Measurements from ENCODE around the gene PTPN7.
A peak's percentile ranks its signal among the peaks of the same experiment; 100 is the strongest.

DNA sequence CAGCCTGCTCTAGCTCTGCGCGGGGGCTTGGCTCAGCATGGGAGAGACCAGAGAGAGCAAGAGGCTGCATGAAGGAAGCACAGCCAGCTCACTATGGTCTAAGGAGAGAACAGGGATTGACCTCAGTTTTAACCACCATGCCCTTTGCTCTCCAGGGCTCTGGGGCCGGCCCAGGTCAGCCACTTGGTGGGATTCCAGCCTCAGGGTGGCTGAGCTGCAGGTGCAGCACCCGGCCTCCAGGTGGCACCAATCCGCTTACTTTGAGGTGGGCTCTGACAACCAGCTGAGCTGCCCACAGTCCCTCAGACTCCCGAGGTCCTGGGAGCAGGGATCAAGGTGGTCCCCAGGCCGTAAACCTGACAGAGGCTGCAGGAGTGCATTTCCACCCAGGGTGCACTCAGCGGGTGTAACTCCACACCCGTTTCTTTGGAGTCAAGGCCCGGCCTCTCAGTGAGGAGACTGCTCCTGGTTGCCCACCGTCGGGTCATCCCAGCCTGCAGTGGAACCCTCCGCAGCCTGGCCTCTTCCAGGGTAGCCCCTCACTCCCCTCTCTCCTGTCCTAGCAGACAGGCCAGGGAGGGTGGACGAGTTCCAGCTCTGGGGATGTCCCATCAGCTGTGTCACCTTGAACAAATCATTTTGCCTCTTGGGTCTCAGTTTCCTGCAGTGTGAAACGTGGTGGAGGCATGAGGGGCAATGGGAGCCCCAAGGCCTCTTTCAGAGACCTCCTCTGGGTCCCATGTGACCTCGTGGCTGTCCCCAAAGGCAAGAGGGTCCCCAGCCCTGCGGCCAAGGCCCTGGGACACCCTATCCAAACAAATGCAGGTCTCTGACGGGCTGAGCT is 32.6 kb upstream of the PTPN7 start:
- TF ChIP-seq, protein P1, sequence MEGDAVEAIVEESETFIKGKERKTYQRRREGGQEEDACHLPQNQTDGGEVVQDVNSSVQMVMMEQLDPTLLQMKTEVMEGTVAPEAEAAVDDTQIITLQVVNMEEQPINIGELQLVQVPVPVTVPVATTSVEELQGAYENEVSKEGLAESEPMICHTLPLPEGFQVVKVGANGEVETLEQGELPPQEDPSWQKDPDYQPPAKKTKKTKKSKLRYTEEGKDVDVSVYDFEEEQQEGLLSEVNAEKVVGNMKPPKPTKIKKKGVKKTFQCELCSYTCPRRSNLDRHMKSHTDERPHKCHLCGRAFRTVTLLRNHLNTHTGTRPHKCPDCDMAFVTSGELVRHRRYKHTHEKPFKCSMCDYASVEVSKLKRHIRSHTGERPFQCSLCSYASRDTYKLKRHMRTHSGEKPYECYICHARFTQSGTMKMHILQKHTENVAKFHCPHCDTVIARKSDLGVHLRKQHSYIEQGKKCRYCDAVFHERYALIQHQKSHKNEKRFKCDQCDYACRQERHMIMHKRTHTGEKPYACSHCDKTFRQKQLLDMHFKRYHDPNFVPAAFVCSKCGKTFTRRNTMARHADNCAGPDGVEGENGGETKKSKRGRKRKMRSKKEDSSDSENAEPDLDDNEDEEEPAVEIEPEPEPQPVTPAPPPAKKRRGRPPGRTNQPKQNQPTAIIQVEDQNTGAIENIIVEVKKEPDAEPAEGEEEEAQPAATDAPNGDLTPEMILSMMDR (conservative IDR thresholded peaks at IDR 0.05; ENCODE audit: low read depth, low read length): peak; percentile 79
- TF ChIP-seq EZH2phosphoT487 (IDR thresholded peaks at IDR 0.05; ENCODE audit: borderline replicate concordance, low read length): no peak

Data from PC-3 (cell line).